Stimulated activated CD4-positive, alpha-beta T cell treated with anti-CD3 and anti-CD28 coated beads, Interleukin-4, amount 100 ng/mL, for 48 hours (primary cell): ENCODE results near the gene KCTD8.
"Not testable (repeated sequence)": the region's sequence is repeated elsewhere in the genome, so short reads cannot be mapped to it uniquely, and the experiment has no call there.

Experiments
- DNase-seq, 2 donors: peaks; one replicate each; pipeline ENCODE4 v3.0.0-alpha.2; 2020; ENCODE audit warnings: low read depth in 2 of 2

KCTD8 gene

DNA sequence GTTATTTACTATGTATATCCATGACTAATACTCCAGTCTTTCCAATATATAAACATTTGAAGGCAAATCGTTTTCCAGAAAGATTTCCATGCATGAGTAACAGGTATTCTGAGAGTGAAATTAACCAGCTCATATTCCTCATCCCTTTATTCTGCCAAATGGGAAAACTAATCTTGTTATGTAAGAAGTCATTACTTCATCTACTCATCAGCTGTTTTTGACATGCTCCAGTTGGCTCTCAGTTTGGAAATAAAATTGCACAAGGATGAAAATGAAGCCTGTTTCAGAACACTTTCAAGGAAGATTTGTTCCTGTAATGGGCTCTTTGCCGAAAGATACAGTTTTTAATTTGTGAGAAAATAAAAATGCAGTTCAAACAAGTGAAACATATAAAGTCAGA, 121.9 kb downstream of the KCTD8 start:
- no peak for DNase-seq

DNA sequence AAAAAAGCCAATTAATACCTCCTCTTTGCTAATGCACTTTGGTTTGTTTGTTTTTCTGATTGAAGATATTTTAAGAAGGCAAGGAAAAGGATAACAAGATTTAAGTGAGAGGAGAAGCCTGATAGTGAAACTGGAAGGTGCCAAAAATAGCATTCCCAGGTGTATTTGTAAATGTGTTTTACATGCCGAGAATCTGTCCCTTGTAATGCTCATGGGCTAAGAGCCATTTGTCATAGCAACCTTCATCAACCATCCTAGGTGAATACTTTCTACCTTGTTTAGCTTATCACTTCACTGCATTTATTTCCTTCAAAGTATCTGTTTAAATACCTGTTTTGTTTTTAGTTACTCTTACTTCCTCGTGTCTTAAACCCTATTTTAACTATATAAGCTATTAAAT, 127.8 kb downstream of the KCTD8 start:
- DNase-seq, result no peak

DNA sequence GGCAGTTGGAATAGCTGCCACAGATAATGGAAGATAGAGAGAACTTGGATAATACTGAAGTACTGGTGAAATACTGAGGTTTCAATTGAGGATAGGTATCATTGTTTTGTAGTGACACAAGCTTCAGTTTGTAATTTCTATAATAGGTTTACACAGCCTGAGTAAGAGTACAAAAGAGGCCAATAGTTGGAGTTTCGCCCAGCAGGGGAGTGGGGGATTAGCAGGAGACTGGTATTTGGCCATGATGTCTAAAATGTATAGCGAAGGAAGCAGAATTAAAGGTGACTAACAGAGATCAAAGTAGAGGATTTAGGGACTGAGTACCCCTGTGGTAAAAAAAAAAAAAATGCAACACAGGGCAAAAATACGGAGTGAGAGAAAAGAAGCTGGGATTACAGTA, 129.5 kb downstream of the KCTD8 start:
- DNase-seq, result no peak

DNA sequence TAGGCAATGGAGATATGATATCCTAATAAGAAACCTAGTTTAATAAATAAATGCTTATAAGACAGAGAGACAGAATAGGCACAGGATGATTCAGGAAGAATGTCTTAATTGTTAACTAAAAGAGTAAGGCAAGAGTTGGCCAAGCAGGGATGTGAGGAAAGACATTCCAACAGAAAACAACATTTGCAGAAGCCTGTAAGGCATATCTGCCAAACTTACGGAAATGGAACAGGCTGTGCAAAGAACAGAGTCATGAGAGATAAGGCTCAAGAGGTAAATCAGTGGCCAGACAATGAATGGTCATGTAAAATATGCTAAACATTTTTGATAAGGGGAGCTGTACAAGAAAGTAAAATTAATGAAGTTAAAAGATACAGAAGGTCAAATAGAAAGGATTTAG, 134.9 kb downstream of the KCTD8 start:
- DNase-seq, result no peak

DNA sequence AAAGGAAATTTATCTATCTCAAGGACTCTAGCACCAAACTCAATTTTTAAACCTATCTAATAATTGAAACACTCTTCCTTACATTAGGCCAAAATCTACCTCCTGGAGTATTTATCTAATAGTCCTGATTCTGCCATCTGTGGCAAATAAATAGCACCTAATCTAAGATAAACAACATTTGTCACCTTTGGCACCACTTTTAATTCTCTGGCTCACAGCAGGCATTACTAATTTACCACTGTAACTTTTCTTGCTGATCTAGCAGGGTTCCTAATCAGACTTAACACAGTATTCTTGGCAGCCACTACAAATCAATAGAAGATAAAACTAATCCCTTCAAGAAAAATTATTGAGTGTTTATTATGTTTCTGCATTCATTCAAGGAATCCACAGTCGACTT, 161.1 kb downstream of the KCTD8 start:
- no peak for DNase-seq

DNA sequence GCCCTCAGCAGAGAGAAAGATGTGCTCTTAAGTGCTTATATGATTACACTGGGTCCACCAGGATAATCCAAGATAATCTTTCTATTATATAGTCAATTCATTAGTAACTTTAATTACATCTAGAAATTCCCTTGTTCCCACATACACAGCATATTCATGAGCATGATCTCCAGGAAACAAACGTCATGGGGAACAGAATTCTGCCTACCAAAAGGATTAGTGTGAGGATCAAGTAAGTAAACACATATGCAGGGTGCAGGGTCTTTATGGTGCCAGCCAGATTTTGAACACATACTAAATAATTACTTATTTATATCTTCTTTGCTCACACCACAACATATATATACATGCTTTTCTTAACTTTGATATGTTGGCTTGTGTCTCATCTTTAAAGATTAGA, 169.1 kb downstream of the KCTD8 start:
- no peak for DNase-seq

DNA sequence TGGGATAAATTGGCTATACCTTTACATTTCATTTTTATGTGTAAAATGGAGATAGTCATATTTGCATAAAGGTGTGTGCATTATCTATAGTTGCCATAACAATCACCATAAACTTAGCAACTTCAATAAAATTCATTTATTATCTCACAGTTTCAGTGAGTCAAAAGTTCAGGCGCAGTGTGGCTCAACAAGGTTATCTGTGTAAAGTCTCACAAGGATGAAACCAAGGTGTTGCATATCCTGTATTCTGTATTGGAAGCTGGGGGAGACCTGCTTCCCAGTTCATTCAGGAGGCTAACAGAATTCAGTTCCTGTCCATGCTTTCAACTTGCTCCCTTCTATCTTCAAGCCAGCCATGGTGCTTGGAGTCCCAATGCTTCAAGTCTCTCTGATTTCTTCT, 169.5 kb downstream of the KCTD8 start:
- DNase-seq, result no peak

DNA sequence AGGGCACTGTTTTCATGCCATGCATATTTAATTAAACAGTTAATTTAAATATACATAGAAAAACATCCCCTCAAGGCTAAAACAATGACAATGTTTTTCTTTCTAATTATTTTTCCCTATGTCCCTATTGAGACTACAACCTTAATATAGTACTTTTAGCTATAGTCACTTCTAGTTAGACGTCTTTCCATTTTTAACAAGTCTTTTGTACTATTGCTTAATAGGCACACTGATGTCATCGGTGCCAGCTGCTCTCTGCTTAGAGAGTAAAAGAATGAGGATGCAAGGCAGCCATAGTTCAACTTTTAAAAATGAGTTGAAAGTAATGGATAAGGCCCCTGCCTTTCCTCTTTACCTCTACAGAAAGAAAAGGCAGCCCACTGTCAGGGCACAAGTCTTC, 191.1 kb downstream of the KCTD8 start:
- DNase-seq, result no peak

DNA sequence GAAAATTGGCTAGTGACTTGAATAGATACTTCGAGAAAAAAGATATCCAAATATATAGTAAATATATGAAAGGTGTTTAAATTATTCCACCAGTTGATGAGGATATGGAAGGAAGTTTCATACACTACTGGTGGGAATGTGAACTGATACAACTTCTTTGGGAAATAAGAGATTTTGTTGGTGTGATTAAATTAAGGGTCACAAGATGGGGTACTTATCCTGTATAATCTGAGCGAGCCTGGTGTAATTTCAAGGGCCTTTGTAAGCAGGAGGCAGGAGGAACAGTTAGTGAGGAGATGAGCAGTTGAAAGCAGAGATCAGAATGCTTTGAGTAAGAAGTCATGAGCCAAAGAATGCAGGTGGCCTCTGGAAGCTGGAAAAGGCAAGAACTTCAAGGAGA, 192.2 kb downstream of the KCTD8 start:
- no peak for DNase-seq

DNA sequence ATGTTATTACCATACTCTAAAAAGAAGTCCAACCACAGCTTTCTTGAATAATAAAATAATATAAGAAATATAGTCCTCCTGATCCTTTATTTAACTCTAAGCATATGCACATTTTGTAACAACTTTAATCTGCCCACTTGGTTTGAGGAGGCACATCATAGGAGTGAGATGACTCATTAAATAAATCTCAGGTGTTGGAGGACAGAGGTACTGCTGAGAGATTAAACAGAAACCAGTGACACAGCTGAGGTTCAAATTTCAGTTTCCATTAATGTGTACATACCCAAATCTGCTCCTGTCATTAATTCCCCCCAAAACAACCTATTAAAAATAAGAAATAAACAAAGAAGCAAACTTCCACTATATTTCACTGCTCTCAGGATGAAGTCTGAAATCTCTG, 211.0 kb downstream of the KCTD8 start:
- no peak for DNase-seq

DNA sequence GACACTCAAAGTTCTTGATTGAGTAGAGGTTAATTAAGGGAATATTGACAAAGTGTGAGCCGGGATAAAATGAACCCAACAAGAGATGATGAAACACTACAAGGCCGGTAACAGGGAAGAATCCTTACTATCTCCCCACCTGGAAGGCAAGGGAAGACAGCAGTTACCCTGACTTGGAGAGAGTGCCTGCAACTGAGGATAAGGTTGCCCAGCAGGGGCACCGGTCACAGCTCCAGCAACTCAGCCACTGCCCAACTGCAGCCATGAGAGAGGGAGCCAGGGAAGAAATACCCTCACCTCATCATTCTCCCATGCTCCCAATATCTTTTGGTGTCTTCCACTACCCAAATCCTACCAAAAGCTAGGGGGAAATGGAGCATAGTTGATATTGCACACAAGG, 212.7 kb downstream of the KCTD8 start:
- DNase-seq, result no peak

DNA sequence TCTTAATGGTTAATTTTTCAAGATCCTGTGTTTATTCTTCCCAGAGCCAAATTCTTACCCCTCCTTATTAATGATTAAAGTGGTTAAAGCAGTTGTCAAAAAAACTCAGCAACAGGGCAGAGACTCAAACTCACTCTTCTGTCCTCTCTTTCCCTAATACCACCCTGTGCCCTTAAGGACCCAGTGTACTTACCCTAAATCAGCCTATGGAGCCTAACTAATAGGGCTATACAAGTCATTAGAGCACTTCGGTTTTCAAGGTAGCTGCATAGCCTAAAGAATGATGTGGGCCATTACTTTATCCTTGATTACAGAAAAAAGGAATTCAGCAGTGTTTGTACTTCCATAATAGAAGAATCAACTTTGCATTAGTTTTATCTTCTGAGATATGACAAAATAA, 216.3 kb downstream of the KCTD8 start:
- no peak for DNase-seq

DNA sequence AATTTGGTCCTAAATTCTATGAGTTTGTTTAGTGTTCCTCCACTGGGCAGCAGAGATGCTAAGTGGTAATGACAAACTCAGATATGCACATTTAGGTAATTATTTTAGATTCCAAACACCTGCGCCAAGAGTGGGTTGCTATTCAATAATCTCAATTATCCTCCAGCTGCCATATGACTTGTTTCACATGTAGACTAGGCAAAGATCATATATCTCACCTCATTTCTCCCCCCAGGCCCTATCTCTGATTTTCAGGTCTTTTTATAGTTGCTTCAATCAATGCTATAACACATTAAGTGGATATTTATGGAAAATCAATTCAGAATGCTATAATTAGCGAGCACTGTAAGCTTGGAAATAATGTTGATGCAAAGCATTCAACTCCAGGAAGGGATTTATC, 217.6 kb downstream of the KCTD8 start:
- DNase-seq, result no peak

DNA sequence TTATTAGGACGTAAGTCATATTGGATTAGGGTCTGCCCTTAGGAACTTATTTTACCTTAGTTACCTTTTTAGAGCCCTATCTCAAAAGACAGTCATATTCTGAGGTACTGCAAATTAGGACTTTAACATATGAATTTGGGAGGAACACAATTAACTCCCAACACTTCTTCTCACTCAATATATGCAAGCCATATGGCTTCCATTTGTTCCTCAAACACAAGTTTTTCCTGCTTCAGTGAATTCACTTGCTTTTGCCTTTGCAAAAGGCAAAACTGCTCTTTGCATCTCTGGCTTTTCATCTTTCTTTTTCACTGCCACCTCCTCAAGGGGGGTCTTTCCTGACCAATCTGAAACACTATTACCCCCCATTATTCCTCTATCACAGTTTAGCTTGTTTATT, 220.3 kb downstream of the KCTD8 start:
- DNase-seq, result no peak

DNA sequence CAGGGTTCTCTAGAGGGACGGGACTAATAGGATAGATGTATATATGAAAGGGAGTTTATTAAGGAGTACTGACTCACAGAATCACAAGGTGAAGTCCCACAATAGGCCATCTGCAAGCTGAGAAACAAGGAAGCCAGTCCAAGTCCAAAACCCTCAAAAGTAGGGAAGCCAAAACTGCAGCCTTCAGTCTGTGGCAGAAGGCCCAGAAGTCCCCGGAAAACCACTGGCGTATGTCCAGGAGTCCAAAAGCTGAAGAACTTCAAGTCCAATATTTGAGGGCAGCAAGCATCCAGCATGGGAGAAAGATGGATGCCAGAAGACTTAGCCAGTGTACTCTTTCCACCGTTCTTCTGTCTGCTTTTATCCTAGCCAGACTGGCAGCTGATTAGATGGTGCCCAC, 227.2 kb downstream of the KCTD8 start:
- no peak for DNase-seq

DNA sequence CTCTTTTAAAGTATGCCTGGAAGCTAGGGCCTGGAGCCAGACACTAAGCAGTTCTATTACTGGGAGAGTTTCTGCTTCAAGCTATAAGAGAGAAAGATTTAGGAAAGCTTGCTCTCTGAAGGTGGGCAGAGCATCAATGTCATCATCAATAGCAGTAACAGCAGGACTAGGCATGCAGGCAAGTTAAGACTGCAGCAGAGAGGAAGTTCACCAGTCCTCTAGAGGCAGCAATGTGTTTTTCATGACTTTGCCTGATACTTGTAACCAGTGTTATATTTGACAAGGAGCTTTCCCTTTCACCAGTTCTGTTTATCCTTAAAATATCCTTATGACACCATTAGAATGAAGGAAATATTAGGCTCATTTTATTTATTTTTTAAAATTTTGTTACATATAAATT, 237.9 kb downstream of the KCTD8 start:
- DNase-seq, result no peak

DNA sequence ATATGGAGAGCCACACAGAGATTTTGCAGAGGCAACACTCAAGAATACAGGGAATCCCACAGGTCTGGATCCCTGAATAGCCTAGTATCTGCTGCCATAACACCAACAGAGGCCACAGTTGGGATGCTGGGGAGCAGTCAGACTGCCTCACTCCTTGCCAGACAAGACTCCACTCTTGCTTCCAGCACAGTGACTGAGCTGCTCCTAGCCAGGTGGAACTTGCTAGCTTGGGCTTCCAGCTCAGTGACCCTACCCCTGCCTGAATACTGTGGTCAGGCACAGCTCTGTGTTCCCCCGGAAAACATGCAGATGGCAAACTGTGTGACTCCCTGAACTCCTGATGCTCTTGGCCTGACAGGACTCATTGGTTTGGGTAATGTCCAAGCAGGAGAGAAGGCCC, 251.8 kb downstream of the KCTD8 start:
- DNase-seq, result no peak

DNA sequence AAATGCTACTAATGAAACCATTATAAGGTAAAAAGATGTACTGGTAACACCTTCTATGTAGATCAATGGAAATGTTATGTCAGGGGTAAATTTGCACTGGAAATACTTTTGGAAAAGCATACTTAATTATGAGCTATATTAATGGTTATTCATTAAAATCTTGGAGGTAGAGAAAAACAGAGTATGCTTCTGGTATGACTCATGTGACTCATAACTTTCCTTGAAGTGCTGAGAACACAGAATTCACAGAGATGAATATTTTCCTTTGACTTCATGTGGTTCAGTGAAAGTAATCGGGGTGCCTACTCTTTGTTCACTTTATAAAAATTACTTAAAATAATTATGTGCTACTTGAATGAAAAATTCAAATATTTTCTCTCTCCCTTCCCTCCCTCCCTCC, 254.2 kb downstream of the KCTD8 start:
- no peak for DNase-seq

DNA sequence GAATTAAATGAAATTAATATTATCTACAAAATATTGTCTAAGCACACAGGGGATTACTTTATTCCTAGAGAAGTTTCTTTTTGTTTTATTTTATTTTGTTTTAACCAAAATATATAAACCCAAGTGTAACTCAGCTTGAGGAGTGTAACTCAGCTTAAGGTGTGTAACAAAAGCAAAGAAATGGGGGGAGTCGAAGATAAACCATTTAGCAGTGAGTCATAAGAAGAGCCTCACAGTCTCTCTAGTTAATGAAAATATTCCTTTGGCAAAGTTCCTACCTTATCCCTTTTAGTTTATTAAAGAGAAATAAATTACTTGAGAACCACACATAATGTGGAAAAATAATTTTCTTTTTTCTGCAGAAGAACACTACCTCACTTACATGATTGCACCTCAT, 261.8 kb downstream of the KCTD8 start:
- DNase-seq, result no peak

DNA sequence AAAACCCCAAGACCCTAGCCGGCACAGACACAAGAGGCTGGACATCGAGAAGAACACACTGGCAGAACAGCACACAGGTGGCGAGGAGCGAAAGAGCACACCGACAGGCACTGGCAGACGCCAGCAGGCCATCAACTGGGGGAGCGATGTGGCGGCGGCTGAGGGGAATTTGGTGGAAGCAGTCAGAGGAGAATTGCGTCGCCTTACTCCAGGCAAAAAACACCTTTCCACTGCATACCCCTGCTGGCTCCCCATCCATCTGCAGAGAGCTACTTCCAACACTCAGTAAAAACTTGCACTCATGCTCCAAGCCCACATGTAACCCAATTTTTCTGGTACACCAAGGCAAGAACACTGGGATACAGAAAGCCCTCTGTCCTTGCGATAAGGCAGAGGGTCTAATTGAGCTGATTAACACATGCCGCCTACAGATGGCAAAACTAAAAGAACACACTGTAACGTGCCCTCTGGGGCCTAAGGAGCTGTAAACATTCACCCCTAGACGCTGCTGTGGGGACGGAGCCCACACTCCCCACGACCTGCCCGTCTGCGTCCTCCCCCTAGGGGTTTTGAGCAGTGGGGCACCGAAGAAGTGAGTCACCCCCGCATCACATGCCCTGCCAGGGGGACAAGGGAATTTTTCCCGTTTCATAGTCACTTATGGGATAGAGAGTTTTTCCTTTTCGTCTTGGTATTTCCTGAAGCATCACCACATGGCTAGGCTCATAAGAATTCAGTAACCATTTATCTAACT, 262.3 kb downstream of the KCTD8 start:
- no peak for DNase-seq

DNA sequence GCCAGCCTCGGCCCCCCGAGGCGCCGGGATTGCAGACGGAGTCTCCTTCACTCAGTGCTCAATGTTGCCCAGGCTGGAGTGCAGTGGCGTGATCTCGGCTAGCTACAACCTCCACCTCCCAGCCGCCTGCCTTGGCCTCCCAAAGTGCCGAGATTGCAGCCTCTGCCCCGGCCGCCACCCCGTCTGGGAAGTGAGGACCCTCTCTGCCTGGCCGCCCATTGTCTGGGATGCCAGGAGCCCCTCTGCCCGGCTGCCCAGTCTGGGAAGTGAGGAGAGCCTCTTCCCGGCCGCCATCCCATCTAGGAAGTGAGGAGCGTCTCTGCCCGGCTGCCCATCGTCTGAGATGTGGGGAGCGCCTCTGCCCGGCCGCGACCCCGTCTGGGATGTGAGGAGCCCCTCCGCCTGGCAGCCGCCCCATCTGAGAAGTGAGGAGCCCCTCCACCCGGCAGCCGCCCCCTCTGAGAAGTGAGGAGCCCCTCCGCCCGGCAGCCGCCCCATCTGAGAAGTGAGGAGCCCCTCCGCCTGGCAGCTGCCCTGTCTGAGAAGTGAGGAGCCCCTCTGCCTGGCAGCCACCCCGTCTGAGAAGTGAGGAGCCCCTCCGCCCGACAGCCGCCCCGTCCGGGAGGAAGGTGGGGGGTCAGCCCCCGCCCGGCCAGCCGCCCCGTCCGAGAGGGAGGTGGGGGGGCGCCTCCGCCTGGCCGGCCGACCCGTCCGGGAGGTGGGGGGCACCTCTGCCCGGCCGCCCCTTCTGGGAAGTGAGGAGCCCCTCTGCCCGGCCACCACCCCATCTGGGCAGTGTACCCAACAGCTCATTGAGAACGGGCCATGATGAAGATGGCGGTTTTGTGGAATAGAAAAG, 266.9 kb downstream of the KCTD8 start:
- not testable (repeated sequence) for DNase-seq

DNA sequence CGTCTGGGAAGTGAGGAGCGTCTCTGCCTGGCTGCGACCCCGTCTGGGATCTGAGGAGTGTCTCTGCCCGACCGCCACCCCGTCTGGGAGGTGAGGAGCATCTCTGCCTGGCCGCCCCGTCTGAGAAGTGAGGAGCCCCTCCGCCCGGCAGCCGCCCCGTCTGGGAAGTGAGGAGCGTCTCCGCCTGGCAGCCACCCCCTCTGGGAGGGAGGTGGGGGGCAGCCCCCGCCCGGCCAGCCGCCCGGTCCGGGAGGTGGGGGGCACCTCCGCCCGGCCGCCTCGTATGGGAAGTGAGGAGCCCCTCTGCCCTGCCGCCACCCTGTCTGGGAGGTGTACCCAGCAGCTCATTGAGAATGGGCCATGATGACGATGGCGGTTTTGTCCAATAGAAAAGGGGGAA, 280.8 kb downstream of the KCTD8 start:
- not testable (repeated sequence) for DNase-seq

DNA sequence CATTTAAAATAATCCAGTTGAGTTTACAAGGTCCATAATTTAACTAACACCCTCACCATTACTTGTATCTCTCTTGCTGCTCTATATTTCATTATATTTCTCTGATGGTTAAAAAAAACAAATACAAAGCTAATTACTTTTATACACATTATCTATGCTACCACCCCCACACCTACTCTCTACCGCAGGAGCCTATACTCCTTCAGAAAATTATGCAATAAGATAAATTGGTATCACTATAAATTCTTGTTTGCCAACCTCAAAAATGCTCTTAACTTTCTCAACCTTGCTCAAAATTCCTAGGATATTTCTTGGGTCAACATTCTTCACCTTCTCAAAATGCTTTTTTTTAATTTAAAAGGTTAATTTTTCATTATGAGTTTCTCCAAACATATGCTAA, 282.7 kb downstream of the KCTD8 start:
- no peak for DNase-seq
